Neutrophil (primary cell): Measurements from ENCODE around the gene WNK4.

Source experiments
- H3K27ac ChIP-seq: fragments of 200-600 bp; sonication (generic); 2 replicates; pipeline ENCODE4 v1.5.1; 2016; ENCODE audit warnings: mild to moderate bottlenecking, moderate library complexity
- H3K27me3 ChIP-seq: fragments of 200-600 bp; sonication (generic); 2 replicates; pipeline ENCODE4 v1.6.0; 2016; ENCODE audit warnings: mild to moderate bottlenecking
- H3K36me3 ChIP-seq: fragments of 200-600 bp; sonication (generic); 2 replicates; pipeline ENCODE4 v1.5.1; 2017
- H3K4me1 ChIP-seq, 2 experiments: fragments of 200-600 bp in 1 of 2; sonication (generic) in 1 of 2; 1 replicate in 1 of 2; 2 replicates in 1 of 2; pipeline versions ENCODE4 v1.5.1 to v1.6.1; 2013 to 2016; ENCODE audit warnings: low read depth in 1 of 2, low read length in 1 of 2, mild to moderate bottlenecking in 1 of 2, moderate library complexity in 1 of 2; ENCODE audit not compliant: control insufficient read depth in 1 of 2, insufficient read depth in 1 of 2
- H3K4me3 ChIP-seq, 2 experiments: fragments of 200-600 bp in 1 of 2; sonication (generic) in 1 of 2; 1 replicate in 1 of 2; 2 replicates in 1 of 2; pipeline ENCODE4 v1.5.1; 2013 to 2016; ENCODE audit warnings: low read depth in 1 of 2, low read length in 1 of 2, mild to moderate bottlenecking in 1 of 2, moderate library complexity in 1 of 2
- H3K9me3 ChIP-seq: fragments of 200-600 bp; sonication (generic); 2 replicates; pipeline ENCODE4 v1.5.1; 2016
- TF ChIP-seq, protein P1 (sequence below): fragments of 200-600 bp; sonication (generic); IDR thresholded peaks from 2 replicates; pipeline ENCODE4 v1.5.1; 2016; ENCODE audit warnings: antibody characterized with exemption

The WNK4 gene

GRCh38 chr17:42830971-42831370, 50.6 kb downstream of the WNK4 start:
- no peaks in the 10 kb centered on the region for H3K9me3 ChIP-seq

GRCh38 chr17:42832213-42832933, 52.0 kb downstream of the WNK4 start:
- Histone ChIP-seq H3K4me3 (peak overlapping the region; percentile 93 to 98), H3K4me1 (peaks cover 40% of the 10 kb centered on the region in 2 experiments), H3K27me3 (peaks cover 19% of the 10 kb centered on the region), H3K27ac (peak overlapping the region; percentile 94), H3K9me3 (no peaks in the 10 kb centered on the region), H3K36me3 (peaks cover 14% of the 10 kb centered on the region)
- TF ChIP-seq, protein P1, sequence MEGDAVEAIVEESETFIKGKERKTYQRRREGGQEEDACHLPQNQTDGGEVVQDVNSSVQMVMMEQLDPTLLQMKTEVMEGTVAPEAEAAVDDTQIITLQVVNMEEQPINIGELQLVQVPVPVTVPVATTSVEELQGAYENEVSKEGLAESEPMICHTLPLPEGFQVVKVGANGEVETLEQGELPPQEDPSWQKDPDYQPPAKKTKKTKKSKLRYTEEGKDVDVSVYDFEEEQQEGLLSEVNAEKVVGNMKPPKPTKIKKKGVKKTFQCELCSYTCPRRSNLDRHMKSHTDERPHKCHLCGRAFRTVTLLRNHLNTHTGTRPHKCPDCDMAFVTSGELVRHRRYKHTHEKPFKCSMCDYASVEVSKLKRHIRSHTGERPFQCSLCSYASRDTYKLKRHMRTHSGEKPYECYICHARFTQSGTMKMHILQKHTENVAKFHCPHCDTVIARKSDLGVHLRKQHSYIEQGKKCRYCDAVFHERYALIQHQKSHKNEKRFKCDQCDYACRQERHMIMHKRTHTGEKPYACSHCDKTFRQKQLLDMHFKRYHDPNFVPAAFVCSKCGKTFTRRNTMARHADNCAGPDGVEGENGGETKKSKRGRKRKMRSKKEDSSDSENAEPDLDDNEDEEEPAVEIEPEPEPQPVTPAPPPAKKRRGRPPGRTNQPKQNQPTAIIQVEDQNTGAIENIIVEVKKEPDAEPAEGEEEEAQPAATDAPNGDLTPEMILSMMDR: no peak

More at GRCh38 chr17:42830971-42831370, 50.6 kb downstream of the WNK4 start:
- Histone ChIP-seq H3K27ac (no peak overlapping the region), H3K36me3 (peaks cover under 1% of the 10 kb centered on the region), H3K27me3 (peaks cover 24% of the 10 kb centered on the region), H3K4me3 (no peak overlapping the region), H3K4me1 (peaks cover 32 to 33% of the 10 kb centered on the region in 2 experiments)
- TF ChIP-seq, protein P1: no peak

- H3K4me3 ChIP-seq: peak within 1 kb of the TSS; percentile 93 to 98
- peak within 1 kb of the TSS; percentile 94 for H3K27ac ChIP-seq
- H3K36me3 ChIP-seq: peaks cover 22% of the 10 kb centered on the region
- H3K4me1 ChIP-seq: peaks cover 40 to 45% of the 10 kb centered on the region in 2 experiments
- TF ChIP-seq, protein P1: peak; percentile 40
- no peaks in the 10 kb centered on the region for H3K9me3 ChIP-seq
- H3K27me3 ChIP-seq: peaks cover 11% of the 10 kb centered on the region
Observed at GRCh38 chr17:42832934-42833766, 52.7 kb downstream of the WNK4 start, which contains the start of gene PSME3. Gene PSME3, plus strand, starts transcription at chr17:42833397. Its CDS starts 235 bp downstream, at chr17:42833632.

DNA sequence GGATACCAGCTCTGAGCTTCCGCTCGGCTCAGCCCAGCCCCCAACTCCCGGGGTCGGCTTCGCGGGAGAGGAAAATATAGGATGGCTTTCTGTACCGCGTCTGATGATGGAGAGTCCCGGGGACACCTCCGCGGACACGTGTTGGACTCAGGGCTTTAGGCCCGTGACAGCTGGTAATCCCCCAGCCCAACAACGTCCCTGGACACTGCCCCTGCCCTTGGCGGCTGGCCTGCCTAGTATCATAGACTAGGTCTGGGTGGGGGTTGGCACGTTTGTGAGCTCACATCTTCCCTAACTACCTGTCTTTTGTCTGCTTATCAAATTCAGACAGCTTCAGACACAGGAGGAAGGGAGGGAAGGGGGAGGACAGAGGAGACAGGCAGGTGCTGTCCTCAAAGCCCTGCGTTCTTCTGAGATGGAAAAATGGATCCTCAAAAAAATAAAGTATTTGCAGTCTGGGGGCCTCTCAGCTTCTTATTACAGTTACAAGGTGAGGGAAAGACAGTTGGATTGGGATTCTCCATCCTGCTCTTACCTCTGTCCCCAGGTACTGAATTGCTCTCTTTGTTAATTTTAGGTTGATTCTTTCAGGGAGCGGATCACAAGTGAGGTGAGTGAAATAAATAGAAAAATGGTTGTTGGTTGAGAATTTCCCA, 53.5 kb downstream of the WNK4 start:
- H3K4me1 ChIP-seq: peaks cover 40 to 45% of the 10 kb centered on the region in 2 experiments
- H3K4me3 ChIP-seq: peak overlapping the region; percentile 93 to 98
- peaks cover 4% of the 10 kb centered on the region for H3K27me3 ChIP-seq
- H3K9me3 ChIP-seq: no peaks in the 10 kb centered on the region
- peaks cover 29% of the 10 kb centered on the region for H3K36me3 ChIP-seq
- TF ChIP-seq, protein P1: no peak
- peak overlapping the region; percentile 94 for H3K27ac ChIP-seq

GRCh38 chr17:42835732-42836131, 55.3 kb downstream of the WNK4 start:
- TF ChIP-seq, protein P1: no peak
- H3K36me3 ChIP-seq: peaks cover 48% of the 10 kb centered on the region
- H3K4me3 ChIP-seq: peak overlapping the region in 1 of 2 experiments; percentile 15
- no peaks in the 10 kb centered on the region for H3K9me3 ChIP-seq
- peaks cover 44 to 49% of the 10 kb centered on the region in 2 experiments for H3K4me1 ChIP-seq
- peak overlapping the region; percentile 94 for H3K27ac ChIP-seq
- H3K27me3 ChIP-seq: no peaks in the 10 kb centered on the region
